ENCODE measurements around the gene TBL3.
"Not testable (repeated sequence)": the region's sequence is repeated elsewhere in the genome, so short reads cannot be mapped to it uniquely, and the experiment has no call there.

The TBL3 gene

GRCh38 chr16:1944612-1945199 is 27.1 kb upstream of the TBL3 start:
- no peak for DNase-seq

- no peak for DNase-seq
These were observed 26.1 kb upstream of the TBL3 start for GRCh38 chr16:1945559-1946391.

- no peak for DNase-seq
These were observed 25.1 kb upstream of the TBL3 start for GRCh38 chr16:1946495-1947368.

GRCh38 chr16:1947369-1947670 is 24.5 kb upstream of the TBL3 start:
- DNase-seq, result no peak

- DNase-seq, result no peak
These were observed 22.3 kb upstream of the TBL3 start for GRCh38 chr16:1949507-1949906.

GRCh38 chr16:1950047-1950446 is 21.8 kb upstream of the TBL3 start:
- DNase-seq, result no peak

- no peak for DNase-seq
These were observed 21.3 kb upstream of the TBL3 start for GRCh38 chr16:1950559-1950958.

- DNase-seq, result no peak
These were observed 18.1 kb upstream of the TBL3 start for GRCh38 chr16:1953734-1954133.

GRCh38 chr16:1957434-1958142 is 14.3 kb upstream of the TBL3 start:
- DNase-seq, result not testable (repeated sequence)

- not testable (repeated sequence) for DNase-seq
These were observed 13.7 kb upstream of the TBL3 start for GRCh38 chr16:1958143-1958491.

- no peak for DNase-seq
These were observed 13.1 kb upstream of the TBL3 start for GRCh38 chr16:1958715-1959268.

GRCh38 chr16:1959269-1960039 is 12.4 kb upstream of the TBL3 start, which contains the start of gene NDUFB10:
Gene NDUFB10, plus strand, starts transcription at chr16:1959538. Its CDS starts 87 bp downstream, at chr16:1959625.
- DNase-seq, result no peak

- no peak for DNase-seq
These were observed 10.9 kb upstream of the TBL3 start for GRCh38 chr16:1960665-1961630.

GRCh38 chr16:1961651-1962067 is 10.2 kb upstream of the TBL3 start:
- DNase-seq, result no peak

GRCh38 chr16:1962161-1963153 is 9.4 kb upstream of the TBL3 start:
- not testable (repeated sequence) for DNase-seq

GRCh38 chr16:1963806-1964505 is 7.9 kb upstream of the TBL3 start:
- DNase-seq, result no peak

GRCh38 chr16:1964506-1965395 is 7.1 kb upstream of the TBL3 start, which contains the start of gene RPS2:
Gene RPS2, minus strand, starts transcription at chr16:1964826. Its CDS starts 201 bp downstream, at chr16:1964625.
- DNase-seq, result peak; percentile 97
